Osteocyte (in vitro differentiated cells): ENCODE results near the gene MOCOS. TPM values are rescaled to one million over a fixed set of nuclear protein-coding genes. Genes with fewer than 3 reads are reported as not detected.
A peak's percentile ranks its signal among the peaks of the same experiment; 100 is the strongest.

ENCODE experiments used
- DNase-seq: peaks from one replicate; pipeline ENCODE4 v3.0.0; 2021; ENCODE audit warnings: mixed read lengths; ENCODE audit not compliant: unreplicated experiment; ENCODE audit errors: extremely low spot score
- H3K27ac Mint-ChIP-seq: one replicate; pipeline ENCODE4 v1.8.0; 2021; ENCODE audit warnings: mild to moderate bottlenecking, mixed read lengths; ENCODE audit not compliant: unreplicated experiment
- H3K27me3 Mint-ChIP-seq: one replicate; pipeline ENCODE4 v1.8.0; 2021; ENCODE audit warnings: mixed read lengths; ENCODE audit not compliant: unreplicated experiment
- H3K36me3 Mint-ChIP-seq: one replicate; pipeline ENCODE4 v1.8.0; 2021; ENCODE audit warnings: mixed read lengths; ENCODE audit not compliant: unreplicated experiment
- H3K4me1 Mint-ChIP-seq: one replicate; pipeline ENCODE4 v1.8.0; 2021; ENCODE audit warnings: mixed read lengths; ENCODE audit not compliant: unreplicated experiment
- H3K4me3 Mint-ChIP-seq: one replicate; pipeline ENCODE4 v1.8.0; 2021; ENCODE audit warnings: mild to moderate bottlenecking, moderate library complexity, mixed read lengths; ENCODE audit not compliant: unreplicated experiment
- H3K9me3 Mint-ChIP-seq: one replicate; pipeline ENCODE4 v1.8.0; 2021; ENCODE audit warnings: mixed read lengths; ENCODE audit not compliant: unreplicated experiment
- CTCF ChIP-seq: fragments of 200-600 bp; sonication (generic); IDR thresholded peaks from 2 replicates; pipeline ENCODE4 v1.5.0; 2021; ENCODE audit warnings: antibody characterized with exemption, mild to moderate bottlenecking, moderate library complexity
- total RNA-seq: library from RNA; stranded (reverse); gene quantifications from 2 replicates; pipeline ENCODE4 v1.2.1, GENCODE V29; 2021

The MOCOS gene
- total RNA-seq, 1 donor from 2014 or later: 5.2 TPM

- DNase-seq: no peak
- Mint-ChIP-seq H3K27ac (no peak overlapping the region), H3K36me3 (peaks cover 23% of the 10 kb centered on the region), H3K27me3 (no peaks in the 10 kb centered on the region), H3K4me3 (no peak overlapping the region), H3K9me3 (no peaks in the 10 kb centered on the region), H3K4me1 (peaks cover 26% of the 10 kb centered on the region)
- no peak for TF ChIP-seq CTCF
Measured at GRCh38 chr18:36177913-36178312, 9.4 kb upstream of the MOCOS start.

GRCh38 chr18:36179562-36180355 is 7.5 kb upstream of the MOCOS start:
- H3K4me1 Mint-ChIP-seq: peaks cover 26% of the 10 kb centered on the region
- no peak for TF ChIP-seq CTCF
- H3K27me3 Mint-ChIP-seq: no peaks in the 10 kb centered on the region
- no peaks in the 10 kb centered on the region for H3K9me3 Mint-ChIP-seq
- H3K36me3 Mint-ChIP-seq: peaks cover 20% of the 10 kb centered on the region
- peak overlapping the region; percentile 74 for H3K27ac Mint-ChIP-seq
- DNase-seq: no peak
- H3K4me3 Mint-ChIP-seq: peak overlapping the region; percentile 4

- no peak for DNase-seq
- H3K4me1 Mint-ChIP-seq: peaks cover 29% of the 10 kb centered on the region
- no peak overlapping the region for H3K27ac Mint-ChIP-seq
- H3K4me3 Mint-ChIP-seq: no peak overlapping the region
- H3K9me3 Mint-ChIP-seq: no peaks in the 10 kb centered on the region
- TF ChIP-seq CTCF: no peak
- H3K36me3 Mint-ChIP-seq: peaks cover 7% of the 10 kb centered on the region
- no peaks in the 10 kb centered on the region for H3K27me3 Mint-ChIP-seq
Measured at GRCh38 chr18:36181441-36181840, 5.9 kb upstream of the MOCOS start.

GRCh38 chr18:36181898-36182506 is 5.3 kb upstream of the MOCOS start:
- no peaks in the 10 kb centered on the region for H3K27me3 Mint-ChIP-seq
- no peak overlapping the region for H3K4me3 Mint-ChIP-seq
- H3K36me3 Mint-ChIP-seq: peaks cover 3% of the 10 kb centered on the region
- DNase-seq: peak; percentile 65
- H3K27ac Mint-ChIP-seq: no peak overlapping the region
- H3K4me1 Mint-ChIP-seq: peaks cover 31% of the 10 kb centered on the region
- no peaks in the 10 kb centered on the region for H3K9me3 Mint-ChIP-seq
- no peak for TF ChIP-seq CTCF

GRCh38 chr18:36183033-36183432 is 4.3 kb upstream of the MOCOS start:
- peak; percentile 40 for DNase-seq
- no peak overlapping the region for H3K4me3 Mint-ChIP-seq
- peaks cover 37% of the 10 kb centered on the region for H3K4me1 Mint-ChIP-seq
- no peaks in the 10 kb centered on the region for H3K27me3 Mint-ChIP-seq
- H3K9me3 Mint-ChIP-seq: no peaks in the 10 kb centered on the region
- no peak for TF ChIP-seq CTCF
- H3K27ac Mint-ChIP-seq: no peak overlapping the region
- no peaks in the 10 kb centered on the region for H3K36me3 Mint-ChIP-seq
